Common myeloid progenitor, CD34-positive (primary cell): ENCODE results near the gene NBR1.
"Not testable (repeated sequence)": the region's sequence is repeated elsewhere in the genome, so short reads cannot be mapped to it uniquely, and the experiment has no call there.

ENCODE experiments used
- CTCF ChIA-PET: fragments of 350-600 bp; sonication (Branson Sonifier 250); formaldehyde crosslinking; loops from one replicate; lab custom pipeline; 2021; ENCODE audit warnings: antibody characterized with exemption; lab: Charles Lee
- POLR2A ChIA-PET: fragments of 350-600 bp; sonication (Branson Sonifier 250); formaldehyde crosslinking; loops from one replicate; lab custom pipeline; 2021; ENCODE audit warnings: antibody characterized with exemption; lab: Charles Lee
- DNase-seq, 3 donors: peaks; one replicate each; pipeline versions ENCODE4 v3.0.0 to v3.0.0-alpha.2; 2013
- H3K27ac ChIP-seq, 2 experiments: 1 replicate in 1 of 2; 2 replicates in 1 of 2; pipeline ENCODE4 v1.7.0; 2013; ENCODE audit warnings: inconsistent platforms in 2 of 2, low read length in 2 of 2, mild to moderate bottlenecking in 2 of 2, low read depth in 1 of 2, moderate library complexity in 1 of 2; ENCODE audit not compliant: severe bottlenecking in 2 of 2, insufficient read depth in 1 of 2, poor library complexity in 1 of 2
- H3K27me3 ChIP-seq, 5 experiments: replicated peaks in 2 of 5; 1 replicate in 3 of 5; 2 replicates in 2 of 5; pipeline versions ENCODE4 v1.6.1 to v1.7.0; 2013; ENCODE audit warnings: low read length in 4 of 5, mild to moderate bottlenecking in 2 of 5, moderate library complexity in 2 of 5, inconsistent platforms in 1 of 5; ENCODE audit not compliant: insufficient read depth in 5 of 5, control insufficient read depth in 4 of 5
- H3K36me3 ChIP-seq, 4 experiments: 1 replicate in 2 of 4; 2 replicates in 2 of 4; pipeline versions ENCODE4 v1.6.1 to v1.7.0; 2013; ENCODE audit warnings: low read length in 3 of 4, control low read depth in 1 of 4, mild to moderate bottlenecking in 1 of 4; ENCODE audit not compliant: control insufficient read depth in 4 of 4, insufficient read depth in 4 of 4
- H3K4me1 ChIP-seq, 4 experiments: 1 replicate in 3 of 4; 2 replicates in 1 of 4; pipeline versions ENCODE4 v1.6.1 to v1.7.1; 2013; ENCODE audit warnings: low read length in 3 of 4, mild to moderate bottlenecking in 3 of 4, control low read depth in 1 of 4, inconsistent platforms in 1 of 4, moderate library complexity in 1 of 4; ENCODE audit not compliant: control insufficient read depth in 4 of 4, insufficient read depth in 4 of 4; ENCODE audit errors: control extremely low read depth in 1 of 4
- H3K4me3 ChIP-seq, 7 experiments: 1 replicate in 4 of 7; 2 replicates in 3 of 7; pipeline versions ENCODE4 v1.5.1 to v1.7.0; 2013; ENCODE audit warnings: mild to moderate bottlenecking in 7 of 7, low read length in 6 of 7, moderate library complexity in 6 of 7, inconsistent platforms in 2 of 7, low read depth in 2 of 7, control low read depth in 1 of 7; ENCODE audit not compliant: insufficient read depth in 4 of 7, control insufficient read depth in 1 of 7; ENCODE audit errors: extremely low read depth in 1 of 7
- H3K9me3 ChIP-seq, 5 experiments: 1 replicate in 4 of 5; 2 replicates in 1 of 5; pipeline versions ENCODE4 v1.6.1 to v1.7.1; 2013; ENCODE audit warnings: low read length in 4 of 5, mild to moderate bottlenecking in 2 of 5, inconsistent platforms in 1 of 5, low read depth in 1 of 5, moderate library complexity in 1 of 5; ENCODE audit not compliant: control insufficient read depth in 4 of 5, insufficient read depth in 2 of 5; ENCODE audit errors: control extremely low read depth in 1 of 5
- WGBS: methylation state at CpG from one replicate; pipeline ENCODE4 v1.1.5; 2013; ENCODE audit not compliant: insufficient coverage; 5-methylcytosine and 5-hydroxymethylcytosine counted together

The NBR1 gene

GRCh38 chr17:43129671-43130010 is 41.4 kb upstream of the NBR1 start:
- no peaks in the 10 kb centered on the region for H3K9me3 ChIP-seq
- ChIA-PET POLR2A (interaction anchor here (1.1 kb wide), 1 partner anchor 42 kb away, joined by 3 read pairs; the partner anchor contains the start of gene NBR1), CTCF (no interaction called here)
- peaks cover 0 to 15% (median 12%) of the 10 kb centered on the region in 4 experiments for H3K4me1 ChIP-seq
- peaks cover 0 to 27% (median 14%) of the 10 kb centered on the region in 4 experiments for H3K36me3 ChIP-seq
- WGBS: 96% methylated on average over 10 of the region's 11 CpGs
- no peak overlapping the region for H3K27ac ChIP-seq
- no peak overlapping the region for H3K4me3 ChIP-seq
- DNase-seq: no peak
- no peaks in the 10 kb centered on the region for H3K27me3 ChIP-seq

- H3K36me3 ChIP-seq: peaks cover 0 to 37% (median 20%) of the 10 kb centered on the region in 4 experiments
- ChIA-PET POLR2A (no interaction called here), CTCF (no interaction called here)
- no peak overlapping the region for H3K4me3 ChIP-seq
- H3K9me3 ChIP-seq: no peaks in the 10 kb centered on the region
- DNase-seq: no peak
- H3K27me3 ChIP-seq: no peaks in the 10 kb centered on the region
- no peak overlapping the region for H3K27ac ChIP-seq
- 92% methylated on average over 2 of the region's 2 CpGs for WGBS
- H3K4me1 ChIP-seq: peaks cover 0 to 2% (median 1%) of the 10 kb centered on the region in 4 experiments
Observed at GRCh38 chr17:43132117-43132516, 38.9 kb upstream of the NBR1 start.

DNA sequence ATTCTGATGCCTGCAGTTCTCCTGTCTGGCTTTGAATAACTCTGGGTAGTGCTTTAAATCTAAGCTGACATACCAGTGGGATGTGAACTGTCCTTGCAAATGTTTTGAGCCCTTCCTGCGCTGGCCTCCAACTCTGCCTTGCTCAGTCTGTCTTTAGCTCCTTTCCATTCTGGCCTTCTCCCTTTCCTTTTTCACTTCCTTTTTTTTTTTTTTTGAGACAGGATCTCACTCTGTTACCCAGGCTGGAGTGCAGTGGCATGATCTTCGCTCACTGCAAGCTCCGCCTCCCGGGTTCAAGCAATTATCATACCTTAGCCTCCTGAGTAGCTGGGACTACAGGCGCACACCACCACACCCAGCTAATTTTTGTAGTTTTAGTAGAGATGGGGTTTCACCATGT is 37.6 kb upstream of the NBR1 start:
- H3K9me3 ChIP-seq, POLR2A ChIA-PET, H3K27ac ChIP-seq, CTCF ChIA-PET, H3K4me1 ChIP-seq, H3K4me3 ChIP-seq, DNase-seq, H3K27me3 ChIP-seq: not testable (repeated sequence)
- H3K36me3 ChIP-seq: peaks cover 0 to 34% (median 19%) of the 10 kb centered on the region in 4 experiments
- WGBS: 81% methylated on average over 3 of the region's 5 CpGs

GRCh38 chr17:43134774-43135453 is 36.1 kb upstream of the NBR1 start:
- no peak for DNase-seq
- ChIA-PET POLR2A (no interaction called here), CTCF (no interaction called here)
- Histone ChIP-seq H3K36me3 (peaks cover 0 to 28% (median 12%) of the 10 kb centered on the region in 4 experiments), H3K9me3 (no peaks in the 10 kb centered on the region), H3K27ac (no peak overlapping the region), H3K27me3 (no peaks in the 10 kb centered on the region), H3K4me1 (peaks cover 0 to 4% (median 1%) of the 10 kb centered on the region in 4 experiments), H3K4me3 (no peak overlapping the region)
- WGBS: 95% methylated on average over 21 of the region's 25 CpGs

GRCh38 chr17:43135454-43135819 is 35.6 kb upstream of the NBR1 start:
- WGBS: 94% methylated on average over 17 of the region's 19 CpGs
- no peaks in the 10 kb centered on the region for H3K27me3 ChIP-seq
- no peaks in the 10 kb centered on the region for H3K9me3 ChIP-seq
- POLR2A ChIA-PET: no interaction called here
- peaks cover 0 to 9% (median 5%) of the 10 kb centered on the region in 4 experiments for H3K4me1 ChIP-seq
- no peak overlapping the region for H3K4me3 ChIP-seq
- peaks cover 0 to 28% (median 12%) of the 10 kb centered on the region in 4 experiments for H3K36me3 ChIP-seq
- no peak for DNase-seq
- H3K27ac ChIP-seq: no peak overlapping the region
- CTCF ChIA-PET: no interaction called here

- H3K27ac ChIP-seq, CTCF ChIA-PET, H3K9me3 ChIP-seq, DNase-seq, H3K4me3 ChIP-seq, H3K27me3 ChIP-seq, POLR2A ChIA-PET: not testable (repeated sequence)
- H3K36me3 ChIP-seq: peaks cover 0 to 27% (median 14%) of the 10 kb centered on the region in 4 experiments
- H3K4me1 ChIP-seq: peaks cover 0 to 14% (median 7%) of the 10 kb centered on the region in 4 experiments
- no CpG with 5 or more reads among the region's 3 CpGs for WGBS
Observed at GRCh38 chr17:43136574-43136973, 34.4 kb upstream of the NBR1 start.

DNA sequence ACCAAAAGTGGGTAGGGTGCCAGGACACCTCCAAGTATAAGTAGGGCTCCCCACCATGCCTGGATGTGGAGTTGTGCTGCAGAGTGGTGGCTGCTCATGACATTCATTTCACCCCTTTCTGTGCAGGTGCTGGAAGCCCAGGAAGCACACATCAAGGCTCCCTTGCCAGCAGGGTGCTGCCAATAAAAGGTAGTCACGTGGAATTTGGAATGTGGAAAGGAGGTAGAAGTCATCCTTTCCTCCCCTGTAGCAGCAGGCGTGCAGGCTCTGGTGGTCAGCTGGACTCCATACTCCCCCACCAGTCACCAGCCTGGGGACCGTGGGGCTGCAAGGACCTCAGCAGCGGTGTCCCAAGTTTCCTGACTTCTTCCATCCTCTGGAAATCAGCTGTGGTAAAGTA is 32.5 kb upstream of the NBR1 start:
- no CpG with 5 or more reads among the region's 4 CpGs for WGBS

More for the DNA sequence above, 32.5 kb upstream of the NBR1 start:
- DNase-seq, H3K27me3 ChIP-seq, H3K4me3 ChIP-seq, H3K9me3 ChIP-seq, POLR2A ChIA-PET, H3K27ac ChIP-seq, CTCF ChIA-PET: not testable (repeated sequence)
- Histone ChIP-seq H3K4me1 (peaks cover 0 to 12% (median 7%) of the 10 kb centered on the region in 4 experiments), H3K36me3 (peaks cover 0 to 21% (median 12%) of the 10 kb centered on the region in 4 experiments)
